Heart left ventricle (tissue), 13 donors: ENCODE measurements around the gene CYP39A1.

Source experiments
- POLR2A ChIP-seq, 2 donors: fragments of 450-650 bp; IDR thresholded peaks; one replicate each; pipeline ENCODE4 v1.6.1; 2017; ENCODE audit warnings: antibody characterized with exemption in 2 of 2, mild to moderate bottlenecking in 2 of 2, moderate library complexity in 2 of 2
- TF ChIP-seq, protein P1 (sequence below), 12 donors: fragments of 200-600 bp; sonication (generic) in 4 of 12; IDR thresholded peaks; one replicate each; pipeline versions ENCODE4 v1.5.0 to v1.8.0; 2018 to 2022; ENCODE audit warnings: antibody characterized with exemption in 12 of 12, mild to moderate bottlenecking in 5 of 12
- donor health status: ischemic (EF 13 %, LVEDD 7.1; RV severe dilation, severe dysfunction).
- donor health status: DM: no; HTN: yes; CAD: no.
- donor health status: DM: no; HTN: no; CAD: no.
- donor health status: ischemic (EF 25% LVEDD 6.9; RV normal size, moderate dysfunction).
- donor health status: ischemic (EF 25% LVEDD 5.7; RV mildly dilated, moderate dysfunction).
- donor health status: ischemic (EF 35%, LVEDD 5.7; RV mildly dilated, moderate dysfunction).
- donor health status: nonischemic (EF 11% LVEDD 7.7; RV severe dilation, severe dysfunction).
- donor health status: DM: yes; HTN: yes; CAD: no.
- donor health status: PGD.
- donor health status: ischemic (EF 29% LVEDD 5.4; RV normal size, mild dysfunction).
- donor health status: nonischemic (EF 23%, LVEDD 6.1; RV moderate dilation, normal function).

DNA sequence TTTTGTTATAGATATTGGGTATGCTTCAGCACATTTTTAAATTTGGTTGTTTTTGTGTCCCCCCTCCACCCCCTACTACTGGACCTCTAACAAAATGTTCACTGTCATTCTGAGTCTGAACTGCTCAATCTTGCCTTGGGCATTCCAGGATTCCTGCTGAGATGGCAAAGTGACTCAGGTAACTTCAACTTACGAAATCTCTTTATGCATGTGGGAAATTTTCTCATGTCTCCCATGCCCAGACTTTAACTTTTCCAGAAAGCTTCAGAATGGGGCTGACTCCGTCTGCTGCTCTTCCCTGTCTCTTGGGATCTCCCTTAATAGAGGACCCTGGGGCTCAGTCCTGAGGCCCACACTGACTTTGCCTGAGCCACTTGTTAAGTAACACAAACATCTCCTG is 14.0 kb downstream of the CYP39A1 start:
- TF ChIP-seq, protein P1, sequence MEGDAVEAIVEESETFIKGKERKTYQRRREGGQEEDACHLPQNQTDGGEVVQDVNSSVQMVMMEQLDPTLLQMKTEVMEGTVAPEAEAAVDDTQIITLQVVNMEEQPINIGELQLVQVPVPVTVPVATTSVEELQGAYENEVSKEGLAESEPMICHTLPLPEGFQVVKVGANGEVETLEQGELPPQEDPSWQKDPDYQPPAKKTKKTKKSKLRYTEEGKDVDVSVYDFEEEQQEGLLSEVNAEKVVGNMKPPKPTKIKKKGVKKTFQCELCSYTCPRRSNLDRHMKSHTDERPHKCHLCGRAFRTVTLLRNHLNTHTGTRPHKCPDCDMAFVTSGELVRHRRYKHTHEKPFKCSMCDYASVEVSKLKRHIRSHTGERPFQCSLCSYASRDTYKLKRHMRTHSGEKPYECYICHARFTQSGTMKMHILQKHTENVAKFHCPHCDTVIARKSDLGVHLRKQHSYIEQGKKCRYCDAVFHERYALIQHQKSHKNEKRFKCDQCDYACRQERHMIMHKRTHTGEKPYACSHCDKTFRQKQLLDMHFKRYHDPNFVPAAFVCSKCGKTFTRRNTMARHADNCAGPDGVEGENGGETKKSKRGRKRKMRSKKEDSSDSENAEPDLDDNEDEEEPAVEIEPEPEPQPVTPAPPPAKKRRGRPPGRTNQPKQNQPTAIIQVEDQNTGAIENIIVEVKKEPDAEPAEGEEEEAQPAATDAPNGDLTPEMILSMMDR (IDR thresholded peaks at IDR 0.05): no peak
- TF ChIP-seq POLR2A (IDR thresholded peaks at IDR 0.05): no peak
